T-helper 1 cell treated with Interleukin-12 subunit alpha and Interleukin-12 subunit beta and Interleukin-4 antibody, amounts not matched to agents 30 ng/mL and 1 ng/mL, for 36 hours (primary cell): ENCODE measurements around the gene CHIC2. TPM values are rescaled to one million over a fixed set of nuclear protein-coding genes. Genes with fewer than 3 reads are reported as not detected.
"Not testable (repeated sequence)": the region's sequence is repeated elsewhere in the genome, so short reads cannot be mapped to it uniquely, and the experiment has no call there.

Experiments used
- intact Hi-C: fragments of 100-400 bp; cut with micrococcal nuclease; formaldehyde crosslinking; loops from one replicate; pipeline ENCODE4 v1.15.1; 2024
- total RNA-seq: library from RNA; stranded (reverse); gene quantifications from 2 replicates; pipeline ENCODE4 v1.2.3, GENCODE V29; 2022

Gene CHIC2
- total RNA-seq, 1 donor from 2014 or later = 18.1 TPM

DNA sequence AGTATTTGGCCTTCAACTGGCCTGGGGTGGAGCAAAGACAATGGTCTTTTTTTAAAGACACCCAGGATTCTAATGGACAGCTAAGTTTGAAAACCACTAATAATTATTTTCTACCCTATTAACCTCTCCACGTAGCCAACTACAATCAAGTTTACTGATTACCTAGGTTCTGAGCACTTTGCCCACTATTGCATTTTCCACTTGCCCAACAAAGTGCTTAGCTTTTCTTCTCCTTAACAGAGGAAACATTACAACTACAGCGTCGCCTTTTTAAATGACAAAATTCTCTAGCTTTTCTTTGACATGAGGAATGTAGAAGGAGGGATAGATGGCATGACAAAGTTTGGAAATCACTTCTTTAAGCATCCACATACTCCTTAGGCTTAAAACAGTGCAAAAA is 2.0 kb downstream of the CHIC2 start:
- intact Hi-C loops = loop anchor here (2.0 to 10.0 kb wide), 6 partner anchors 56 to 1792 kb away; partner anchors contain the start of genes CLOCK, EXOC1 and SRD5A3

GRCh38 chr4:54061873-54062272 is 2.5 kb downstream of the CHIC2 start:
- intact Hi-C loops = loop anchor here (2.0 to 10.0 kb wide), 6 partner anchors 55 to 1793 kb away; partner anchors contain the start of genes CLOCK, EXOC1 and SRD5A3

GRCh38 chr4:54061067-54061466 is 3.3 kb downstream of the CHIC2 start:
- intact Hi-C loops = loop anchor here (5.0 to 10.0 kb wide), 4 partner anchors 256 to 1794 kb away; partner anchors contain the start of genes CLOCK, EXOC1 and SRD5A3

GRCh38 chr4:54060116-54060515 is 4.3 kb downstream of the CHIC2 start:
- intact Hi-C loops = loop anchor here (5.0 to 10.0 kb wide), 4 partner anchors 257 to 1795 kb away; partner anchors contain the start of genes CLOCK, EXOC1 and SRD5A3

GRCh38 chr4:54058171-54058570 is 6.2 kb downstream of the CHIC2 start:
- intact Hi-C loops = loop anchor here (5.0 kb wide), 1 partner anchor 1396 kb away; no protein-coding TSS in a partner anchor

DNA sequence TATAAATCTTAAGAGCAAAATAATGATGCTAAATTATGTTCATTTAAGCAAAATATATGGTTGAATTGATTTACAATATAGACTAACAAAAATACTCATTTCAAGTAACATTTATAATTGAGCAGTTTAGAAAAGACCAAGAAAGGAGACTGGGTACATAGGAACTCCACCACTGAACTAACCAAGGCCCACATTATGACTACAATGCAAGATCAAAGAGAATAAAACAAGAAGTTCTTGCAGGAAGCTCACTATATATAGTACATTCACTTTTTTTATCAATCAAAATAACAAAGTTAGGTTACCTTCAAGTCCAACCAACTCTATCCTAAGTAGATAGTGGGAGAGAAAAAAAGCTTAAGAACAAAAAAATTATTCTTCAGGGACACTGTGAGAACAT is 8.0 kb downstream of the CHIC2 start:
- intact Hi-C loops = loop anchor here (1.0 to 5.0 kb wide), 2 partner anchors 8 to 1394 kb away; partner anchors contain the start of gene CHIC2

DNA sequence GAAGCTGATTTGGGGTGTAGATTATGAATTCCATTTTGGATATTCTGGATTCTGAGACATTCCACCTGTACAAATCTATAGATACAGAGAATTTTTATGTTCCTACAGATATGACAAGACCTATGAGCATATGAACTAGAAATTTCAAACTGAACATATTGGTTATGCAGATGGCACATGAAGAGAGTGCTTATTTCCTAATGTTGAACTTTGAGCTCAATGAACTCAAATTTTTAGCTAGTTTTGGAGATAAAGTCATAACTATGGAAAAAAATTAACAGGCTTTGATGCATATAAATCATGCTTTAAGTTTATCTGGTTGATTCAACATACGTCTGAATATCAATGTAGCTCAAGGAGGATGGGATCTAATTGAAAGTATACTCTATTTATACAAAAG is 8.9 kb downstream of the CHIC2 start:
- intact Hi-C loops = loop anchor here (5.0 kb wide), 1 partner anchor 1393 kb away; no protein-coding TSS in a partner anchor

DNA sequence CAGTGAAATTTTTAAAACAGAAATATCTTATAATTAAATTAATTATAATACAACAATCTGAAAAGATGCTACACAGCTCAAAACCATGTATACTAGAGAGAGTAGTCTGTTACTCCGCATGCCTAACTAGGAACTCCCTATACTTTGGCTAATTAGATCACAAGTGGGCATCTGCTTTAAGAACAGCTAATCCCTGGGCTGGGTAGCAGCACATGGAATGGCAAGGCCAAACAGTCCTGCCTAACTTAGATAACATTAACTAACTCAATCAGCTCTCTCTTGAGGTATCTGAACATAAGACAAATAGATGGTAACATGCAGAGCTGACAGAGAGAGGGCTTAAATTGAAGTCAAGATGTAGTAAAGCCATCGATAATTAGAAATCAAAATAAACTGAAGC is 9.9 kb downstream of the CHIC2 start:
- intact Hi-C loops = no loop called here

DNA sequence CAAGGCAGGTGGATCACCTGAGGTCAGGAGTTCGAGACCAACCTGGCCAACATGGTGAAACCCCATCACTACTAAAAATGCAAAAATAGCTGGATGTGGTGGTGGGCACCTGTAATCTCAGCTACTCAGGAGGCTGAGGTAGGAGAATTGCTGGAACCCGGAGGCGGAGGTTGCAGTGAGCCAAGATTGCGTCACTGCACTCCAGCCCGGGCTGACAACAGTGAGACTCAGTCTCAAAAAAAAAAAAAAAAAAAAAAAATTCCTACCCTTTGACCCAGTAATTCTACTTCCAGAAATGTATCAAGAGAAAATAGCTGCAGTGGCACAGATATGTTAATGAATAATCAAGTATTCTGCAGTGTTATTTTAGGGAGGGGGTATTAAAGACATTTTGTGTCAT is 11.1 kb downstream of the CHIC2 start:
- intact Hi-C loops = not testable (repeated sequence)

DNA sequence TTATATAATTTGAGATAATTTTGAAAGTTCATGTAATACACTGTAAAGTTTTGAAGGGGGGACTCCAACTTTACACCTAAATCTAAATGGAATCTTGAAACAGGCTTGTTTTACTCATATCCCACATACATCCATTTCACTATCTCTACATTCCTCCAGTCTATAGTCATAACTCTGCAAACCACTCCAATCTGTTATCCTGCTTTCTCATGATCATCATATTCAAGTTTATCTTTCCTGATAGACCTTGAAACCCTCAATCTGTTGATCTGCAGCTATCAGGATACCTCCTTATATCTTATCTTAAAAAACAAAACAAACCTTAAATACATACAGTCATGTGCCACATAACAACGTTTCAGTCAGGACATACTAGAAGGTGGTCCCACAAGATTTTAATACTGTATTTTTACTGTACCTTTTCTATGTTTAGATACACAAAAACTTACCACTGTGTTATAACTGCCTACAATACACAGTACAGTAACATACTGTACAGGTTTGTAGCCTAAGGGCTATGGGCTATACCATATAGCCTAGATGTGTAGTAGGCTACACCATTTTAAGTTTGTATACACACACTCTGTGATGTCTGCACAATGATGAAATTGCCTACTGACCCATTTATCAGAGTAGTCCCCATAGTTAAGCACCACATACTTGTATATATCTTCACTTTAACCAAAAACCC is 14.0 kb downstream of the CHIC2 start:
- intact Hi-C loops = no loop called here

- intact Hi-C loops = not testable (repeated sequence)
Observed at GRCh38 chr4:54043630-54044029, 20.8 kb downstream of the CHIC2 start.

DNA sequence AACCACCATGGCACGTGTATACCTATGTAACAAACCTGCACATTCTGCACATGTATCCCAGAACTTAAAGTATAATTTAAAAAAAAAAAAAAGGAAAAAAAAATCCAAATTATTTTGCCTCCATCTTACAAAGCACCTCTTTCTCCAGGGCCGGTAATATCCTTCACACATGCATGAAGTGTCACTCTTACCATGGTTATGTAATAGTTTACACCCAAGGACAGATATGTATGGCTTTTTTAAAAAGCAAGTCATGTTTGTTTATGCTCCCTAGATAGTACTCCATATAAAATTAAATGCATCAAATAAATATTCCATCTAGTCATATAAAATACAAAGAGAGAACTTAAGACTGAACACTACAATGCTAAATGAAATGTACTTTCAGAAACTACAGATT is 22.5 kb downstream of the CHIC2 start:
- intact Hi-C loops = no loop called here

- intact Hi-C loops = no loop called here
Observed at GRCh38 chr4:54041100-54041499, 23.3 kb downstream of the CHIC2 start.

DNA sequence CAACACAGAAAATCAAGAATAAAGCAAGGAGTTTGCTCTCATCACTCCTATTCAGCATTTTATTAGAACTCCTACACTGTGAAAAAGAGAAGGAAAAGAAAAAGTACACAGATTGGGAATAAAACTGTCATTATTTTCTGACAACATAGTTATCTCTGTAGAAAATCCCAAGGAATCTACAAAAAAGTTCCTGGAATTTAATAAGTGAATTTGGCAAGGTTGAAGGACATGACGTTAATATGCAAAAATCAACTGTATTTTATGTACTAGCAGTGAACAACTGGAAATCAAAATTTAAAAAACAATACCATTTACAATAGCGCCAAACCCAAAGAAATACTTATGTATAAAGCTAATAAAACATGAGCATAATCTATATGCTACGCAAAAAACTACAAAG is 26.3 kb downstream of the CHIC2 start:
- intact Hi-C loops = no loop called here

- intact Hi-C loops = no loop called here
Observed at GRCh38 chr4:54036184-54036583, 28.2 kb downstream of the CHIC2 start.

- intact Hi-C loops = no loop called here
Observed at GRCh38 chr4:54032558-54033135, 31.8 kb downstream of the CHIC2 start.

DNA sequence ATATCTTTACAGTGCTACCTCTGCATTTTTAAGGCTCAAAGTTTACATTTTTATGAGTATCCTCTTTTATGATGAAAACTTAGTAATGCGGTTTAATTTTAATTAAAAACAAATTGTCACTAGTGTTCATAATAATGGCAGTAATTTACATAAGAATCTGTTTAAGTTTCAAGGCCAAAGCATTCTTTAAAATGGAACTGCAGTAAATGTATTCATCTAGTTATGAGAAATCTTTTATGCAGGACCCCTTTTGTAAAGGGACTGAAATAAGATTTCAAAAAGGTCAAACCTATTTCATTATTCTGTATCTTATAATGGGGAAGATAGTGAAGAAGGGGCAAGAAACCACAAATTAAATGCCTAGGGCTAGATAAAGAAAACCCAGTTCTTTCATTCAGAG is 37.1 kb downstream of the CHIC2 start:
- intact Hi-C loops = no loop called here

- intact Hi-C loops = no loop called here
Observed at GRCh38 chr4:54025582-54025981, 38.8 kb downstream of the CHIC2 start.

DNA sequence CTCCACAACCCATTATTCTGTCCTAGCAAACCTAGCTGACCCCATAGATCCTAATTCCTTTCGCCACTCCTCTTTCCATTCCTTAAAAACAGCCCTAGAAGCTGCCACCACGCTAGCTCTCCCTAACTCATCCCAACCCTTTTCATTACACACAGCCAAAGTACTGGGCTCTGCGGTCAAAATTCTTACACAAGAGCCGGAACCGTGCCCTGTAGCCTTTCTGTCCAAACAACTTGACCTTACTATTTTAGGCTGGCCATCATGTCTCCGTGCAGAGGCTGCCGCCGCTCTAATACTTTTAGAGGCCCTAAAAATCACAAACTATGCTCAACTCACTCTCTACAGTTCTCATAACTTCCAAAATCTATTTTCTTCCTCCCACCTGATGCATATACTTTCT is 41.4 kb downstream of the CHIC2 start:
- intact Hi-C loops = not testable (repeated sequence)

DNA sequence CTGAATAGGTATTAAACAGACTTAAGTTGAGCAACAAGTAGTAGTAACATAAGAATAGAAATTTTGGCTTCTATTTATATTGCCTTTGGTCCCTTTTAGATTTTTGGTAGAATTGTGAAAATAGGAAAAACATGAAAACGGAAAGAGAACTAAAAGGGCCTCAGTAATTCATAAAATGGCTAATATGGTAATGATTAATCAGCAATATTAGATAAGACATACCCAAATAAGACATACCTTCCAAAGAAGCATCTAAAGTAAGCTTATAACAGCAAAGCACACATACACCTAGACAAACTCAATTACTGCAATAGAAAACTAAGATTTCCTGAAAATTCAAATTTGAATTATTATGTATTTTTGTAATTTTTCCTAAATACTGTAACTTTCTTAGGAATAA is 46.4 kb downstream of the CHIC2 start:
- intact Hi-C loops = no loop called here

- intact Hi-C loops = no loop called here
Observed at GRCh38 chr4:54017308-54017707, 47.1 kb downstream of the CHIC2 start.

- intact Hi-C loops = no loop called here
Observed at GRCh38 chr4:54016504-54016903, 47.9 kb downstream of the CHIC2 start.
